ENCODE results near the gene DLG2.

DNA sequence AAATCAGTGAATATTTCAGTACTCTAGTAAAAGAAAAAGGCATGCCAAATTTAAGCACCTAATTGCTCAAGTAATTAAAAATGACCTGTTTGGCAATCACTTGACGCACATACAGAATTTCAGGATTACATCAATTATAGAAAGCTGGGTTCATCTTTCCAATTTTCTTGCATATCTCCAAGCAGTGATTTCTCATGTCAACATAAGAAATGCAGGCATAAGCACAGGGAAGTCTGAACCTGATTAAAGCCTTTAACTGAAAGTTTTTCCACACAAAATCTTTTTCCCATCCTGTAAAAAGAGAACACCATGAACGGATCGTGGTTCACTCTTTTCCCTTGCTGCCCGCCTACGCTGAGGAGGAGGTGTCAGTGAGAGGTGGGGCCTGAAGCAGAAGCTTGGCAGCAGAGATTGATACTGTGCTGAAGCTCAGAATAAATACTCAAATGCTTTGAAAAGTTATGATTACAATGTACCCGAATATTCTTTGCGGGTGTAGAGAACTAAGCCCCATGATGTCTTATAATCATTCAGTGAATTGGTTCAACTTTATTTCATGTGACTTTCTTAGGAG is 1636.9 kb downstream of the DLG2 start:
- TF ChIP-seq, protein P1, sequence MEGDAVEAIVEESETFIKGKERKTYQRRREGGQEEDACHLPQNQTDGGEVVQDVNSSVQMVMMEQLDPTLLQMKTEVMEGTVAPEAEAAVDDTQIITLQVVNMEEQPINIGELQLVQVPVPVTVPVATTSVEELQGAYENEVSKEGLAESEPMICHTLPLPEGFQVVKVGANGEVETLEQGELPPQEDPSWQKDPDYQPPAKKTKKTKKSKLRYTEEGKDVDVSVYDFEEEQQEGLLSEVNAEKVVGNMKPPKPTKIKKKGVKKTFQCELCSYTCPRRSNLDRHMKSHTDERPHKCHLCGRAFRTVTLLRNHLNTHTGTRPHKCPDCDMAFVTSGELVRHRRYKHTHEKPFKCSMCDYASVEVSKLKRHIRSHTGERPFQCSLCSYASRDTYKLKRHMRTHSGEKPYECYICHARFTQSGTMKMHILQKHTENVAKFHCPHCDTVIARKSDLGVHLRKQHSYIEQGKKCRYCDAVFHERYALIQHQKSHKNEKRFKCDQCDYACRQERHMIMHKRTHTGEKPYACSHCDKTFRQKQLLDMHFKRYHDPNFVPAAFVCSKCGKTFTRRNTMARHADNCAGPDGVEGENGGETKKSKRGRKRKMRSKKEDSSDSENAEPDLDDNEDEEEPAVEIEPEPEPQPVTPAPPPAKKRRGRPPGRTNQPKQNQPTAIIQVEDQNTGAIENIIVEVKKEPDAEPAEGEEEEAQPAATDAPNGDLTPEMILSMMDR (IDR thresholded peaks at IDR 0.05): no peak
- TF ChIP-seq POLR2A (IDR thresholded peaks at IDR 0.05): no peak
